ENCODE measurements around the gene GGACT.
"Not testable (repeated sequence)": the region's sequence is repeated elsewhere in the genome, so short reads cannot be mapped to it uniquely, and the experiment has no call there.

GGACT gene

DNA sequence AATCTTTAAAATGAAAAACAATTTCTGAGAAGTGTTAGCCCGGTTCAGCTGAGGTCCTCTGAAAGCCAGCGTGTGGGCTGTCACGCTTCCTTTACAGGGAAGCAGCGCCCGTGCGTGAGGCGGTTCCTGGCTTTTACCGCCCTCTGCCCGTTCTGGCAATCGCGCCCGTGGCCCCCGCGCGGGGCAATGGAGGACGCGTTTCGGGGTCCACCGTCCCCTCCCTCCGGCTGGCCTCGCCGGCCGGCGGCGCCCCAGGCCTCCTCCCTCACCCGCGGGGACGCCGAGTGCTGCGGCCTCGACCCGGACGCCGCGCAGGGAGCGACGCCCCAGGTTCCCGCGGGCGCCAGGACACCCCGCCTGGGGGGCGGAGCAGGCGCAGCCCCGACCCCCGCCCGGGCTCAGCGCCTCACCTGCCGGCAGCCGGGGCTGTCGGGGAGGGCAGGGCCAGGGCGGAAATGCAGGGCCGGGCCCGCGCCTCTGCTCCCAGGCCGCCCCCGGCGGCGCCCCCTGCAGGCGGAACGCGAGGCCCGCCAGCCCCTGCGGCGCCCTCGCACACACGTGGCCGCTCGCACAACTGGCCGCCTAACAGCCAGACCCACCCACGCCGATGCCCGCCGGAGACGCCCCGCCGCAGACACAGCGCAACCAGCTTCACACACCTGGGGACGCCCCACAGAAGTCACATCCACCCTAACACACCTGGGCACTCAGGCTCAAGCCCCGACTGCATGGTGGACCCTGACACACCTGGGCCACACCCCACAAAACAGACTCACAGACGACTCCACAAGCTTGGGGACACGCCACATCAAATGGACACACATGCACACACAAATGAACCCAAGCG is at the start of gene GGACT:
GGACT (minus strand) TSS at position 459 of the 847 bp plus-strand sequence. CDS start 56,198 bp downstream, outside the sequence.
- peak; percentile 72 to 78 for DNase-seq (ENCODE audit: extremely low read depth in 1 of 2, low read depth in 1 of 2)

GRCh38 chr13:100637796-100638195 is 49.2 kb upstream of the GGACT start:
- no peak for DNase-seq (ENCODE audit: extremely low read depth in 1 of 2, low read depth in 1 of 2)

- DNase-seq (ENCODE audit: extremely low read depth in 1 of 2, low read depth in 1 of 2), result no peak
These were observed 48.8 kb upstream of the GGACT start for GRCh38 chr13:100637380-100637779.

DNA sequence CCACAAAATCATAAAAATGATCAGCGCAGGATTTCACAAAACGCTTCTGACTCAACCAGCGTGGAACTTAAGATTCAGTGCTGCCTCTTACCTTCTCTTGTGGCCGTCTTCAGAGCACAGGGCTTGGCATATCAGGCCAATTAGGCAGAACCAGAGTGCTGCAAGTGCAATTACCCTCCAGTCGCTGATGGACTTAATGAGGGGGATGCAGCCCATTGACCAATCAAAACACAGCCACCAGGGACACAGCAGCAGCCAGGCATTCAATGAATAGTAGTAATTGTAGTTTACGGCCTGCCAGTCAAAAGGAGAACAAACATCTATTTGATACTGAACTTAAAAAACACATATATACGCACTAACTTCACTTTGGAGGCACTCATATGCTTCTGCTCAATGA is 47.9 kb upstream of the GGACT start:
- DNase-seq (ENCODE audit: extremely low read depth in 1 of 2, low read depth in 1 of 2), result no peak

- DNase-seq (ENCODE audit: extremely low read depth in 1 of 2, low read depth in 1 of 2), result no peak
These were observed 47.4 kb upstream of the GGACT start for GRCh38 chr13:100636004-100636403.

GRCh38 chr13:100634696-100635095 is 46.1 kb upstream of the GGACT start:
- no peak for DNase-seq (ENCODE audit: extremely low read depth in 1 of 2, low read depth in 1 of 2)

DNA sequence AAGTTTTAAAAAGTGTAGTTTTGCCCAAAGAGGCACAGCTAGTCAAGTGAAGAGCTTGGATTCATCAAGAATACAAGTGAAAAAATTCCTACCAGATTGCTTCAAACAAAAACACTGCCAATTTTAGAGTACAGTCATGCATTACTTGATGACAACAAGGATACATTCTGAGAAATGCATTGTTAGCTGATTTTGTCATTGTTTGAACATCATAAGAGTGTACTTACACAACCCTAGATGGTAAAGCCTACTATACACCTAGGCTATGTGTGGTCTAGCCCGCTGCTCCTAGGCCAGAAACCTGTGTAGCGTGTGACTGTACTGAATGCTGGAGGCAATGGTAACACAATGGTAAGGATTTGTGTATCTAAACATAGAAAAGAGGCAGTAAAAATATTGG is 44.9 kb upstream of the GGACT start:
- DNase-seq (ENCODE audit: extremely low read depth in 1 of 2, low read depth in 1 of 2), result no peak

DNA sequence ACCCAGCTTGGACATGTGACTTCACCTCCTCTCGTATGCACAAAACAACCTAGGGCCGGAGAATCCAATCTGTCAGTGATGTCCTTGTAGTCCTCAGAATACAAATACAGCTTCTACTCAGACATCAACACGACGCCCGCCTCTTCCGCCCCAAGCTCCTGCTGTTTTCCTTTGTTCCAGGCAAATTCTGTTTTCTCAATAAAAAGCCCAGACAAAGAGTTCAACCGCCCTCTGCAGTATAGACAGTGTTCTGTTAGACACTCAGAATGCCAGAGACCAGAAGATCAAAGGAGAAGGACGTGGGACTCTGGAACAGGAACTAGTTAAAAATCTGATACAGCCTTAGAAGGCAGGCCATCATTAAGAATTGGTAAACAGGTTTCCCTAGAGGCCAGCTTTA is 42.0 kb upstream of the GGACT start:
- DNase-seq (ENCODE audit: extremely low read depth in 1 of 2, low read depth in 1 of 2), result no peak

- DNase-seq (ENCODE audit: extremely low read depth in 1 of 2, low read depth in 1 of 2), result no peak
These were observed 38.5 kb upstream of the GGACT start for GRCh38 chr13:100627120-100627519.

GRCh38 chr13:100625447-100625846 is 36.9 kb upstream of the GGACT start:
- no peak for DNase-seq (ENCODE audit: extremely low read depth in 1 of 2, low read depth in 1 of 2)

- no peak for DNase-seq (ENCODE audit: extremely low read depth in 1 of 2, low read depth in 1 of 2)
These were observed 32.2 kb upstream of the GGACT start for GRCh38 chr13:100620792-100621191.

DNA sequence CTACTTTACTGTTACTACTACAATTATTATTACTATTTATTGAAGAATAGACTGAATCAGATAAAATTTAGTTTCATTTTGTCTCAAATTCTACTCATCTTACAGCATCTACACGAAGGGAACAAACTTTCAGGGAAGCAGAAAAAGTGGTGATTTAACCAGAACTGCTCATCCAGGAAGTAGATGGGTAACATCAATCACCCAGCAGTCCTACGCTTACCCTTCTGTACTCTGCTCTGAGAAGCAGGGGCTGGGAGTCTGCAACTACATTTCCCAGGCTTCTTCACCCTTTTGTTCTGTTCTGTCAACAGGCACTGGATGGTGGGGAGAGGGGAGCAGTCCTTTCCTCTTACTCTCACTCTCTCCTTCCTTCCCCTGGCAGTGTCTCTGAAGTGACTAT is 31.4 kb upstream of the GGACT start:
- DNase-seq (ENCODE audit: extremely low read depth in 1 of 2, low read depth in 1 of 2), result no peak

DNA sequence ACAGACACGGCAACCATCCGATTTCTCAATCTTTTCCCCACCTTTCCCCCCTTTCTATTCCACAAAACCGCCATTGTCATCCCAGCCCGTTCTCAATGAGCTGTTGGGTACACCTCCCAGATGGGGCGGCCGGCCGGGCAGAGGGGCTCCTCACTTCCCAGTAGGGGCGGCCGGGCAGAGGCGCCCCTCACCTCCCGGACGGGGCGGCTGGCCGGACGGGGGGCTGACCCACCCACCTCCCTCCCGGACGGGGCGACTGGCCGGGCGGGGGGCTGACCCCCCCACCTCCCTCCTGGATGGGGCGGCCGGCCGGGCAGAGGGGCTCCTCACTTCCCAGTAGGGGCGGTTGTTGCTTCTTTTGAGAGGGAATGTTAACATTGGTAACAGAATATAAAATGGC is 30.3 kb upstream of the GGACT start:
- not testable (repeated sequence) for DNase-seq (ENCODE audit: extremely low read depth in 1 of 2, low read depth in 1 of 2)

DNA sequence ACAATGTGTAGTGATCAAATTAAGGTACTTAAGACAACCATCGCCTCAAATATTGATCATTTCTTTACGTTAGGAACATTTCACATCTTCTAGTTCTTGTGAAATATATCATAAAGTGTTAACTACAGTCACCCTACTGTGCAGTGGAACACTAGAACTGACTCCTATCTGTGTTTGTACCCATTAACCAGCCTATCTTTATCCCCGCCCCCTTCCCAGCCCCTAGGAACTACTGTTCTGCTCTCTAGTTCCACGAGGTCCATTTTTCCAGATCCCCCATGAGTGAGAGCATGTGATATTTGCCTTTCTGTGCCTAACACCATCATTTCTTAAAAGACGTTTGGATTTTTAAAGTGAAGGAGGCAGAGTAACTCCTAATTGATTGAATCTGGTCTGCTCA is 24.4 kb upstream of the GGACT start:
- DNase-seq (ENCODE audit: extremely low read depth in 1 of 2, low read depth in 1 of 2), result no peak

DNA sequence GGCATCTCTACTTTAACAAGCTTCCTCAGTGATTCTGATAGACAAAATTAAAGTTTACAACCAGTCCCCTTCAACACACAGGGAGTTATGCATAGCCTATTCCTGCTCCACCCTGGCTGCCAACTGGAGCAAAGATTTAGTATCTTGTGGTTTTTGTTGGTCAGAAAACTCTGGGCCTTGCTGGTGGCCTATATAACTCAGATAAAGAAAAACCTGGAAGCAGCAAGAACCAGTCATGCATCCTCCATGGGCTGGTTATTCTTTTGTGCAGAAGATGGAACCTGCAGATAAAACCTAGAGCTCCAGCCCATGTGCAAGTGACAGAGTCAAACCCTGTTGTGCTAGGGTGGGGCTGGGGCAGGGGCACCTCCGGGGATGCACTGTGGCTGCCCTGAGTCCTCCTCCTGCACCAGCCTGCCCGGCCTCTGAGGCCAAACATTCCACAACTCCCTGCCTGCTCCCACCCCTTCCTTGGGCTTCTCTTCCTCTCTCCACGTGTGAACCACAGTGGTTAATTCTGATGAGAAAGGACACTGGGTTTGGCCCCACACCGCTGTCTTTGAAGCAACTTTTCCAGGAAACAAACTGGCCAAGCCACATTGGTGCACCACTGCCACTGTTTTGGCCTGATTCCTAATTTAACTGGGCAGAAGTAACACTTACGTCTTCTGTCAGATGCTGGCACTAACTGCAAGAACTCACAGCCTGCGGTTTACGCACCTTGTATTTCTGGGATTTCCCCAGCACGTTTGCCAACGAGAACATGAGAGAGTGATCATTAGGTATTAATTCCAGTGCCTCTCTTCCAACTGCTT is 23.3 kb upstream of the GGACT start:
- DNase-seq (ENCODE audit: extremely low read depth in 1 of 2, low read depth in 1 of 2), result no peak

DNA sequence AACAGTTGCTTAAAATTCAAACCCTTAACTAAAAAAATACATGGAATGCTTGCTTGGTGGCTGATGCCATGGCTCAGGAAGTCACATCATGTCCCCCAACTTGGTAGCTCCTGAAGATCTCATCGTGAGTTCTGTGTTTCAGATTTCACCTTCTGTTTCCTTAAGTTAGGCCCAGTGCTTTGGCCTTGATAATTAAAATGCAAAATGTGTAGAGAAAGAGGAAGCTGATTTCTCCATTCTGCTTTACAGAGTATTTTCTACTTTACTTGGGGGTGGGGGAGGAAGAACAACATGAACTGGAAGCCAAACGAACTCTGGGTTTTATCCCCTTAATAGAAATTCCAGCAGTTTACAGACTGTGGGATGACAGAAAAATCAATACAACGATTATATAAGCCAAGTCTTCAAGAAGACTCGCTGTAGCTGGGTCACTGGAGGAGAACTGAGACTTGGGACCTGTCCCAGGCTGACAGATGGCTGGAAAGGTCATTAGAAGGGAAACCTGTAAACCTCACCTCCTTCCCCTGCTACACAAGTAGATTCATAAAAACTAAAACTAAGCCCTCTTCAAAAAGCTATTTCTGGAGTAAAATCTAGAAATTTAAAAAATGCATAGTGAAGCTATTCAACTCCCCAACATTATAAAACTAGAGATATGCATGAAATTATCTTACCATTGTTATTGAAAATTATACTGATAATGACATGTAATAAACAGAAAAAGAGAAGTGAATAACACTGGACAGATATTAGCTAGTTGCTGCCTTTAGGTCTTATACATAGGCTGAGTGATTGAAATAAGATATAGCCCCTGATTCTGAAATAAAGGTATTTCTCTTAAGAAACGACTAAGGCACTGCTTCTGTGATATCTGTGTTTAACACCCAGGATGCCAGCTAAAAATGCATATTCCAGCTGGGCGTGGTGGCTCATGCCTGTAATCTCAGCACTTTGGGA is 22.1 kb upstream of the GGACT start:
- no peak for DNase-seq (ENCODE audit: extremely low read depth in 1 of 2, low read depth in 1 of 2)

- DNase-seq (ENCODE audit: extremely low read depth in 1 of 2, low read depth in 1 of 2), result no peak
These were observed 20.3 kb upstream of the GGACT start for GRCh38 chr13:100608906-100609305.

DNA sequence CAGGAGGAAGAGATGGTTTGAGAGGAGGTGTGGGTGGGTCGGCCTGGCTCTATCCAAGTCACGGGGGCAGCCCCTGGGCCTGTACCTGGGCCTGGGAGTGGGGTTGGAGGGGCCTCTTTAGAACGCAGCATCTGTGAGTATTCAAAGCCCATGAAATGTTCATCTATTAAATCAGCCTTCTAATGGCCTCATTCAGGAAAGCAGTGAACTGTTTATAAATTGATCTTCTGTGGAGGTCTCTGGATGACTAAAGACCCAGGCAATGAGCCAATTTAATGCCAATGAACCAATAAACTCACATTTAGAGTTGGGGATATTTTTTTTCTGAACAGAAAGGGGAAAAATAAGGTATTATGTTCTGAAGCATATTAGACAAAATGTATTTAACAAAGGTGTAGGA is 19.9 kb upstream of the GGACT start:
- no peak for DNase-seq (ENCODE audit: extremely low read depth in 1 of 2, low read depth in 1 of 2)

DNA sequence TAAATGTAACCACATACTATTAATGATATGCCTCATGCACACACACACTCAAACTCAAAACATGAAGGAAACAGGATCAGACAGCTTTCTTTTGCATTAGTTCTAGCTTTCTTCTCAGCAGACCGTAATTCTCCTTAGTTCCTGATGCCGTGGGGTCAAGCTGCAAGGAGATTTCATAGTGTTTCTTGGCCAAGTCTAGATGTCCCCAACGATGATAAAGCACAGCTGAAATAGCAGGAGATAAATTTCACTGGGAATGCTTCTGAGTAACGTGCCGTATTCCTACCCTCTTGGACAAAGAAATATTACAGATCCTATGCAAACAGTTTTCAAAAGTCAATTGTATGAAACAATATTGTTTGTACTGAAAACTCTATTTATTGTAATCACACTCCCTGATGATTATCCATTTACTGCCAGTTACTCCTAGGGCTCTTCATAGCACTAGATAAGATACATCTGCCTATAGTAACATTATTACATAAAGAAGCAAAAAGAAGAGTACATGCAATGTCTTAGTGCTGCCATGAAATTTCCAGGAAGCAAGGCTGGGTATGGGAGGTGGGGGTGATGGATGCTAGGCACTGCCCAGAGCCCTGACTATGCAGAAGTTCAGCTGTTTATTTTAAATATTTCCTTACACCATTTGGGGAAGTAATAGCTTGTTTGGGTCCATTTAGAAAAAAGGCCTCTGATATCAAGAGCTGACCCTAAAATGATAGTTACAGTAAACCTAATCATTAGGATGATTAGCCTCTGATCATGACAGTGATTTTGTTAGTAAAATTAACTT is 16.5 kb upstream of the GGACT start:
- DNase-seq (ENCODE audit: extremely low read depth in 1 of 2, low read depth in 1 of 2), result no peak

GRCh38 chr13:100602493-100603111 is 14.0 kb upstream of the GGACT start:
- no peak for DNase-seq (ENCODE audit: extremely low read depth in 1 of 2, low read depth in 1 of 2)

Data from stimulated activated CD8-positive, alpha-beta memory T cell treated with anti-CD3 and anti-CD28 coated beads, Interleukin-7, amount 100 ng/mL, for 48 hours (primary cell).